ENCODE measurements around the gene PRLHR.

DNA sequence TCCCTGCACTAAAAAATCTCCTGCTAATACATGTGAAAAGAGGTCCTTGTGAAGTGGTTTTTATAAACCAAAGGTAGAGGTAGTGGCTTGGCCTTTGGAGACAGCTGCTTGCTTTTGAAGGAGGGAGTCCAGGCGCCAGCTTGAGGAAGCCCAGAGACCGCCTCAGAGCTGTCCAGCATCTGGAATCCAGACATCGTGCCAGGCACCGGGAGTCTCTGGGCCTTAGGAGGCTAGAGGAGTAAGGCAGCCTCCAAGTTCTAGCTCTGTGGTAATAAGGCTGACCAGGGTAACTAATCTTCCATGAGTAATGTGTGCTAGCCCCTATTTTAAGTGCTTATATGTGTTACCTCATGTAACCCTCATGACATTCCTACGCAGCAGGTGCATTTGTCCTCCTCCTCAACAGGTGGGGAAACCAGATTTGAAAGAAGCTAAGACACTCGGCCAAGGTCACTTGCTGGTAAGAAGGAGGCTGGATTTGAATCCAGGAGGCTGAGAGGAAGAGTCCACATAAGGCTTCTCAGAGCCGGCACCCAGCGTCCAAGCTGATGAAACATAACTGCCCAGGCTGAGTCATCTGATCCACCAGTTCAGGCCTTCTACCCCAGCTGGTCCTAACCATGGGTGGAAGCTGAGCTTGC lies 26.1 kb downstream of the PRLHR start:
- TF ChIP-seq POLR2A (IDR thresholded peaks at IDR 0.05; ENCODE audit: low read depth, low read length) (no peak), PAX5 (IDR thresholded peaks at IDR 0.05; ENCODE audit: insufficient read depth, low read length, severe bottlenecking) (no peak)
